Tongue (tissue), 2 donors: ENCODE data around the gene KIF26A. TPM values are rescaled to one million over a fixed set of nuclear protein-coding genes. Genes with fewer than 3 reads are reported as not detected.

ENCODE experiments used
- DNase-seq: peaks from one replicate; pipeline ENCODE4 v3.0.0-alpha.2; 2015
- total RNA-seq: library from RNA; depleted of rRNA; stranded (reverse); fragments of >200 nt; gene quantifications from one replicate; pipeline ENCODE4 v1.2.3, GENCODE V29; 2014

The KIF26A gene
- total RNA-seq, 1 donor from 2014 or later, result 14.0 TPM

- DNase-seq, result no peak
These were observed 40.7 kb downstream of the KIF26A start for GRCh38 chr14:104179126-104179525.

DNA sequence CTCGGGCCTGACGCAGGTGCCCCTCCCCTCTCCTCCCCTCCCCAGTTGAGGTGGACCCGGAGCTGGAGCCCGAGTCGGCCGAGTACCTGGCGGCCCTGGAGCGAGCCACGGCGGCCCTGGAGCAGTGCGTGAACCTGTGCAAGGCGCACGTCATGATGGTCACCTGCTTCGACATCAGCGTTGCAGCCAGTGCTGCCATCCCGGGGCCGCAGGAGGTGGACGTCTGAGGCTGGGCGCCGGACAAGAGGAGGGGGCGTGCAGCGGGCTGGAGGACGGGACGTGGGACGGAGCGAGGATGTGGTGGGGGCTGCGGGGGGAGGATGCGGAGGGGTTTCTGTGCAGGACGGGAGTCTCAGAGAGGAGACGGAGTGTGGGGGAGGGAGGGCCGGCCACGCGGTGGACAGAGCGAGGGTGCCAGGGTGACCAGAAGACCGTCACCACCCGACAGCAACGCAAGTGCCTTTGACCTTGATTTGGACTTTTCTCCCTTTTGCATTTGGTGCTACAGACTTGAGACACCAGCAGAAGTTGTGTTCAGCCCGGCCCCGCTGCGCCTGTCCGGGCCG lies 41.3 kb downstream of the KIF26A start:
- DNase-seq, result no peak

DNA sequence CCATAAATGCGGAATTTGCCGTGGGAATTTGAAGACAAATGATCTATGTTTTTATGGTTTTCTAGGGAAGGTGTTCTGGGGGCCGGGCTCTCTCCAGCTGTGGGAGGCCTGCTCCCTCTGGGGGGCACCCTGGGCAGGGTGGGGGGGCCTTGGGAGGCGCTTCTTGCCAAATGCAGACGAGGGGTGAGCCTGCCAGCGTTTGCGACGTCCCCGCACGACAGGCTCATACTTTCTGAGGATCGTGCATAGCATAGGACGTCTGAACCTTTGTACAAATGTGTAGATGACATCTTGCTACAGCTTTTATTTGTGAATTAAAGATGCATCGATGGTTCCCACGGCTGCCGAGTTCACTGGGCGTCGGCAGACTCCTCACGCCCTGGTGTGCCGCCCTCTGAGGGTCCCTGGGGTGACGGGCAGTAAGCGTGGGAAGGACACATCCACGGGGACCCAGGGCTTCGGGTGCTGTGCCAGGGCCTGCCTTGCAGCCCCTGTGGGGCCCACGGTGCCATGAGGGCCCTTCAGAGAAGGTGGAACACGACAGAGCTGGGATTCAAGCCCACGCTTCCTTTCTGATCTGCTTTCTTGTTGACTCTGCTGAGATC lies 42.3 kb downstream of the KIF26A start:
- DNase-seq, result no peak

- no peak for DNase-seq
These were observed 43.6 kb downstream of the KIF26A start for GRCh38 chr14:104181761-104182530.

- no peak for DNase-seq
These were observed 44.6 kb downstream of the KIF26A start for GRCh38 chr14:104182857-104183425.

- DNase-seq, result no peak
These were observed 45.4 kb downstream of the KIF26A start for GRCh38 chr14:104183796-104184195.

DNA sequence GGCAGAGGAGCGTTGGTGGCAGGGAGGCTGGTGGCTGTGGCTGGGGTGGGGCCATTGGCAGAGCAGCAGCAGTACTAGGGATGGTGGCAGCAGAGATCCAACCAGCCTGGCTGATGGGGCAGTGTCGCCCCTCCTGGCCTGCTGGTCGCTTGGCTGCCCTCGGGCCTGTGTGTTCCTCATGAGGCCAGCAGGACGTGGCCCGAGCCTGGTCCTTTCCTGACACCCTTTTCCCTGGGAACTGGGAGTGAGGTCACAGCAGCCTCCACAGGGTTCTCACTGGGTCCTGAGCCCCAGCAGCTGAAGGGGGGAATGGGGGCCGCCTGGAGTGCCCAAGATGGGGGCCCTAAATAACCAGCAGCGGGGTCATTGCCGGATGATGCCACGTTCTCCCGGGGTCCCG lies 46.1 kb downstream of the KIF26A start:
- DNase-seq, result no peak

GRCh38 chr14:104184911-104185499 lies 46.6 kb downstream of the KIF26A start:
- peak; percentile 37 for DNase-seq

GRCh38 chr14:104185916-104186495 lies 47.6 kb downstream of the KIF26A start:
- no peak for DNase-seq

- DNase-seq, result no peak
These were observed 48.2 kb downstream of the KIF26A start for GRCh38 chr14:104186575-104186974.

DNA sequence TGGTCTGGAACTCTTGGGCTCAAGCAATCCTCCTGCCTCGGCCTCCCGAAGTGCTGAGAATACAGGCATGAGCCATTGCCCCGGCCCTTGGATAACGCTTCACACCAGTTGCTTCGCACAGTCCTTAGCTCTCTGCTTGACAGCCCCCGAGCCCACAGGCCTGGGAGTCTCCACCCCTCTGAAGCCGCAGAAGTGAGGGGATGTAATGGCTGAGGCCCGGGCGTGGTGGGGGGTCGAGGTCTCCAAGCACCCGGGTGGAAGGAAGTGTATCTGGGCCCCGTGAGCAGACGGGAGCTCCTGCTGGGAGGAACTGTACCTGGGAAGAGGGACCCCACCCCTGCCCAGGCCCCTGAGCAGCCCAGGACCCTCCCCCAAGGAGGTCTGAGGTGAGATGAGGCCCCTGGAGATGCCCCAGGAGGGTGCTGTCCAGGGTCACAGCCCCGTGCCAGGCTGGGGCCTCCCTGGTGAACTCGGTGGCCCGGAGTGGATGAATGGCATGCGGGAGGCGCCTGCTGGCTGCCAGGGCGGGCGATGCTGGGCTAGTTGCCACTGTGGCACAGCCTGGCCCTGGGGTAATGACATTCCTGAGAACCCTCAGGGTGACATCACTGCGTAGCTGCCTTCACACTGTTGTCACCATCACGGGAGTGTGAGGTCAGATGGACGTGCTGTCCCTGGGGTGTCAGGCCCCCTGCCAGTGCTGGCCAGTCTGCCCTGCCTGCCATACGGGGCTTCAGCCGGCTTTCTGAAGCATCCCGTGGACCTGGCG lies 48.9 kb downstream of the KIF26A start:
- DNase-seq, result no peak

- no peak for DNase-seq
These were observed 49.7 kb downstream of the KIF26A start for GRCh38 chr14:104187931-104188726.

GRCh38 chr14:104188727-104189400 lies 50.5 kb downstream of the KIF26A start:
- DNase-seq, result no peak

- no peak for DNase-seq
These were observed 51.4 kb downstream of the KIF26A start for GRCh38 chr14:104189629-104190335.

- no peak for DNase-seq
These were observed 52.1 kb downstream of the KIF26A start for GRCh38 chr14:104190396-104191000.

- DNase-seq, result no peak
These were observed 53.1 kb downstream of the KIF26A start for GRCh38 chr14:104191409-104191997.

GRCh38 chr14:104192146-104192882 lies 53.9 kb downstream of the KIF26A start:
- no peak for DNase-seq

- no peak for DNase-seq
These were observed 54.5 kb downstream of the KIF26A start for GRCh38 chr14:104192883-104193245.
